ENCODE data around the gene SBNO1.

The SBNO1 gene

DNA sequence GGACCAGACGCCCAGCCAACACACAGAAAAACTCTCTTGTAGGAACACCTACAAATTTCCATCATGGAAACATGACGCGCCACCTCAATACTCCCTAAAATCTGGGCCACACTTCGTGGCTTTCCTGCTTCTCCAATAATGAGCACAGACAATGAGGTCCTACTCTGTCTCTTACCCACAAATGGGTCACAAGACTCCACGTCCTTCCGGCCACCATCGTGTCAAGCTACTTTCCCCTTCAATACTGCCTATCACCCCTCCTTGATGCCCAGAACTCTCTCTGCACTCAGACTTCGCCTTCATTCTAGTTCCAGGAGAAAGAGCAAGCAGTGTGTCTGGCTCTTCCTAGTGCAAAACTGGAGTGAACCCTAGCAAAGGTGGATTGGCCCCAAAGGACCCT, 28.1 kb downstream of the SBNO1 start:
- Histone ChIP-seq H3K4me3 (ENCODE audit: low read length) (no peak overlapping the region), H3K36me3 (ENCODE audit: control insufficient read depth, low read length) (peaks cover 72% of the 10 kb centered on the region), H3K27ac (ENCODE audit: low read depth, low read length) (no peak overlapping the region), H3K27me3 (ENCODE audit: control insufficient read depth, low read length) (no peaks in the 10 kb centered on the region), H3K9me2 (replicated peaks; ENCODE audit: control insufficient read depth, low read length) (no peaks in the 10 kb centered on the region), H3K79me2 (ENCODE audit: control insufficient read depth, low read length) (peaks cover 33% of the 10 kb centered on the region), H3F3A (ENCODE audit: control insufficient read depth, insufficient read depth) (no peaks in the 10 kb centered on the region), H4K20me1 (ENCODE audit: control insufficient read depth, insufficient read depth, low read depth, low read length) (no peaks in the 10 kb centered on the region), H3K4me2 (ENCODE audit: low read length) (0 out of 2 replicates have a peak overlapping the region, but pooled peaks have one; percentile 9), H3K9me3 (ENCODE audit: control insufficient read depth, insufficient read depth, low read length) (no peaks in the 10 kb centered on the region), H3K4me1 (ENCODE audit: control insufficient read depth, low read length) (peaks cover 15% of the 10 kb centered on the region)
- no peak for TF ChIP-seq EZH2phosphoT487 (IDR thresholded peaks at IDR 0.05; ENCODE audit: borderline replicate concordance, low read length)
- TF ChIP-seq, protein P1, sequence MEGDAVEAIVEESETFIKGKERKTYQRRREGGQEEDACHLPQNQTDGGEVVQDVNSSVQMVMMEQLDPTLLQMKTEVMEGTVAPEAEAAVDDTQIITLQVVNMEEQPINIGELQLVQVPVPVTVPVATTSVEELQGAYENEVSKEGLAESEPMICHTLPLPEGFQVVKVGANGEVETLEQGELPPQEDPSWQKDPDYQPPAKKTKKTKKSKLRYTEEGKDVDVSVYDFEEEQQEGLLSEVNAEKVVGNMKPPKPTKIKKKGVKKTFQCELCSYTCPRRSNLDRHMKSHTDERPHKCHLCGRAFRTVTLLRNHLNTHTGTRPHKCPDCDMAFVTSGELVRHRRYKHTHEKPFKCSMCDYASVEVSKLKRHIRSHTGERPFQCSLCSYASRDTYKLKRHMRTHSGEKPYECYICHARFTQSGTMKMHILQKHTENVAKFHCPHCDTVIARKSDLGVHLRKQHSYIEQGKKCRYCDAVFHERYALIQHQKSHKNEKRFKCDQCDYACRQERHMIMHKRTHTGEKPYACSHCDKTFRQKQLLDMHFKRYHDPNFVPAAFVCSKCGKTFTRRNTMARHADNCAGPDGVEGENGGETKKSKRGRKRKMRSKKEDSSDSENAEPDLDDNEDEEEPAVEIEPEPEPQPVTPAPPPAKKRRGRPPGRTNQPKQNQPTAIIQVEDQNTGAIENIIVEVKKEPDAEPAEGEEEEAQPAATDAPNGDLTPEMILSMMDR (IDR thresholded peaks at IDR 0.05; ENCODE audit: low read depth, low read length, poor library complexity, severe bottlenecking) = no peak

DNA sequence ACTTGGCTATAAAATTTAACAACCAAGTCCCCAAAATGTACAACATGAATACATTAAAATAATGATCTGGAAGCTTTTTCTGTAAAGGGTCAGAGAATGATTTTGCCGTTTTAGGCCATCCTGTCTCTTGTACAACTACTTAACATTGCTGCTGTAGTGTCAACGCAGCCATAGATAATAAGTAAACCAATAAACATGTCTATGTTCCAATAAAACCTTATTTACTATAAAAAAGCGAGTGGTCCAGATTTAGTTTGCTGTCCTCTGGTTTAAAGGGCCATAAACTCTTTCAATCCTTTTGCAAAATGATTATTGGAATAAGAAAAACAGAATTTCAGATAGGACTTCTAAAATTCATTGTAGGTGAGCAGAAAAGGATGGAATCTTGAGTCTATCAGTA, 29.2 kb downstream of the SBNO1 start:
- Histone ChIP-seq H3K9me3 (ENCODE audit: control insufficient read depth, insufficient read depth, low read length) (no peaks in the 10 kb centered on the region), H3K36me3 (ENCODE audit: control insufficient read depth, low read length) (peaks cover 70% of the 10 kb centered on the region), H3K79me2 (ENCODE audit: control insufficient read depth, low read length) (peaks cover 27% of the 10 kb centered on the region), H3K4me2 (ENCODE audit: low read length) (no peak overlapping the region), H3K4me1 (ENCODE audit: control insufficient read depth, low read length) (peaks cover 15% of the 10 kb centered on the region), H3K27me3 (ENCODE audit: control insufficient read depth, low read length) (no peaks in the 10 kb centered on the region), H3F3A (ENCODE audit: control insufficient read depth, insufficient read depth) (no peaks in the 10 kb centered on the region), H3K27ac (ENCODE audit: low read depth, low read length) (no peak overlapping the region), H3K4me3 (ENCODE audit: low read length) (no peak overlapping the region), H4K20me1 (ENCODE audit: control insufficient read depth, insufficient read depth, low read depth, low read length) (no peaks in the 10 kb centered on the region), H3K9me2 (replicated peaks; ENCODE audit: control insufficient read depth, low read length) (no peaks in the 10 kb centered on the region)
- TF ChIP-seq, protein P1 (IDR thresholded peaks at IDR 0.05; ENCODE audit: low read depth, low read length, poor library complexity, severe bottlenecking) = no peak
- no peak for TF ChIP-seq EZH2phosphoT487 (IDR thresholded peaks at IDR 0.05; ENCODE audit: borderline replicate concordance, low read length)

DNA sequence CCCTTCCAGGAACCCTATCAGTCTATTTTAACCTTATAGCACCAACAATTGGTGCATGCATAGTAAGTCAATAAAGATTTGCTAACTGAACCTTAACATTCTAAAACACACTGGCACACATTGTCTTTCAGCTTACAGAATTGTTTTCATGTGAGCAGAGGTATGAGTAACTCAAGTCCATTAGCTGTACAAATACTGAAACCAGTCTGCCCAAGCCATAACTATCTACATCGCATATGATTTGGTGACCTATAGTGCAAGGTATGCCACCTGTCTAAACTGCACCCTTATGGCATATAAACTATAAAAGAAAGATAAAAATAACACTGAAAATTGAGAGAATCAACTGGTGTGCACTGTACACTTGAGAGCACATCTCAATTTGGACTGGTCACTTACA, 34.8 kb downstream of the SBNO1 start:
- H3K4me1 ChIP-seq (ENCODE audit: control insufficient read depth, low read length) = no peaks in the 10 kb centered on the region
- H3K27me3 ChIP-seq (ENCODE audit: control insufficient read depth, low read length) = no peaks in the 10 kb centered on the region
- no peak overlapping the region for H3K27ac ChIP-seq (ENCODE audit: low read depth, low read length)
- H3K9me3 ChIP-seq (ENCODE audit: control insufficient read depth, insufficient read depth, low read length) = no peaks in the 10 kb centered on the region
- peaks cover 79% of the 10 kb centered on the region for H3K36me3 ChIP-seq (ENCODE audit: control insufficient read depth, low read length)
- H3K9me2 ChIP-seq (replicated peaks; ENCODE audit: control insufficient read depth, low read length) = no peaks in the 10 kb centered on the region
- H3K79me2 ChIP-seq (ENCODE audit: control insufficient read depth, low read length) = peaks cover 1% of the 10 kb centered on the region; the same call in 1 of the 2 replicates
- no peak overlapping the region for H3K4me3 ChIP-seq (ENCODE audit: low read length)
- no peaks in the 10 kb centered on the region for H3F3A ChIP-seq (ENCODE audit: control insufficient read depth, insufficient read depth)
- TF ChIP-seq EZH2phosphoT487 (IDR thresholded peaks at IDR 0.05; ENCODE audit: borderline replicate concordance, low read length) = no peak
- TF ChIP-seq, protein P1 (IDR thresholded peaks at IDR 0.05; ENCODE audit: low read depth, low read length, poor library complexity, severe bottlenecking) = no peak
- H3K4me2 ChIP-seq (ENCODE audit: low read length) = no peak overlapping the region
- no peaks in the 10 kb centered on the region for H4K20me1 ChIP-seq (ENCODE audit: control insufficient read depth, insufficient read depth, low read depth, low read length)

Data from DOHH2 (cell line).